H9 (cell line): ENCODE data around the gene MAN2C1. TPM values are rescaled to one million over a fixed set of nuclear protein-coding genes. Genes with fewer than 3 reads are reported as not detected.

Experiments used
- DNase-seq: peaks from one replicate; pipeline ENCODE4 v3.0.0-alpha.2; 2017
- H2AFZ ChIP-seq: one replicate; pipeline ENCODE4 v1.6.1; 2013; ENCODE audit warnings: mild to moderate bottlenecking, low read length, control low read depth, moderate library complexity
- H2AK5ac ChIP-seq: 2 replicates; pipeline ENCODE4 v1.6.1; 2013; ENCODE audit warnings: low read length, control low read depth, mixed read lengths; ENCODE audit not compliant: insufficient read length
- H2BK120ac ChIP-seq: one replicate; pipeline ENCODE4 v1.6.1; 2013; ENCODE audit warnings: low read depth, mild to moderate bottlenecking, low read length, control low read depth, inconsistent platforms; ENCODE audit not compliant: poor library complexity, severe bottlenecking
- H2BK12ac ChIP-seq: 2 replicates; pipeline ENCODE4 v1.6.1; 2013; ENCODE audit warnings: low read length, control low read depth, mixed read lengths, low read depth; ENCODE audit not compliant: insufficient read length
- H2BK15ac ChIP-seq: 2 replicates; pipeline ENCODE4 v1.6.1; 2013; ENCODE audit warnings: low read depth, low read length, control low read depth
- H2BK20ac ChIP-seq: one replicate; pipeline ENCODE4 v1.6.1; 2013; ENCODE audit warnings: low read depth, mild to moderate bottlenecking, low read length, control low read depth, inconsistent platforms; ENCODE audit not compliant: poor library complexity, severe bottlenecking
- H2BK5ac ChIP-seq: 2 replicates; pipeline ENCODE4 v1.6.1; 2013; ENCODE audit warnings: low read length, control low read depth, mixed read lengths; ENCODE audit not compliant: insufficient read length
- H3K14ac ChIP-seq: 2 replicates; pipeline ENCODE4 v1.6.1; 2013; ENCODE audit warnings: low read length, control low read depth; ENCODE audit not compliant: insufficient read depth
- H3K18ac ChIP-seq: 2 replicates; pipeline ENCODE4 v1.6.1; 2013; ENCODE audit warnings: low read depth, mild to moderate bottlenecking, mixed read lengths, low read length, control low read depth; ENCODE audit not compliant: insufficient read length
- H3K23ac ChIP-seq: 2 replicates; pipeline ENCODE4 v1.6.1; 2013; ENCODE audit warnings: low read length, control low read depth, mixed read lengths, low read depth; ENCODE audit not compliant: insufficient read length
- H3K23me2 ChIP-seq: 2 replicates; pipeline ENCODE4 v1.6.1; 2013; ENCODE audit warnings: low read depth, mild to moderate bottlenecking, mixed read lengths, low read length, control low read depth; ENCODE audit not compliant: insufficient read length, poor library complexity, severe bottlenecking
- H3K27ac ChIP-seq: 2 replicates; pipeline ENCODE4 v1.5.1; 2013; ENCODE audit warnings: low read length, control low read depth, mixed read lengths, low read depth; ENCODE audit not compliant: insufficient read length
- H3K27me3 ChIP-seq: 2 replicates; pipeline ENCODE4 v1.6.1; 2013; ENCODE audit warnings: low read length, control low read depth, inconsistent platforms; ENCODE audit not compliant: insufficient read depth
- H3K4ac ChIP-seq: 2 replicates; pipeline ENCODE4 v1.6.1; 2013; ENCODE audit warnings: low read depth, mild to moderate bottlenecking, control low read depth, inconsistent platforms, low read length, moderate library complexity
- H3K4me1 ChIP-seq: 2 replicates; pipeline ENCODE4 v1.6.1; 2013; ENCODE audit warnings: low read length, control low read depth, inconsistent platforms; ENCODE audit not compliant: insufficient read depth
- H3K4me2 ChIP-seq: 2 replicates; pipeline ENCODE4 v1.6.1; 2013; ENCODE audit warnings: low read length, control low read depth, mixed read lengths; ENCODE audit not compliant: insufficient read length, insufficient read depth
- H3K56ac ChIP-seq: 2 replicates; pipeline ENCODE4 v1.6.1; 2013; ENCODE audit warnings: low read depth, mild to moderate bottlenecking, mixed read lengths, low read length, control low read depth; ENCODE audit not compliant: insufficient read length
- H3K79me1 ChIP-seq: 2 replicates; pipeline ENCODE4 v1.6.1; 2013; ENCODE audit warnings: low read depth, mild to moderate bottlenecking, moderate library complexity, low read length, control low read depth, inconsistent platforms; ENCODE audit not compliant: insufficient read depth, poor library complexity, severe bottlenecking
- H3K79me2 ChIP-seq: 2 replicates; pipeline ENCODE4 v1.6.1; 2013; ENCODE audit warnings: low read length, control low read depth, inconsistent platforms; ENCODE audit not compliant: insufficient read depth
- H3K9ac ChIP-seq: 2 replicates; pipeline ENCODE4 v1.6.1; 2013; ENCODE audit warnings: low read length, control low read depth, mixed read lengths; ENCODE audit not compliant: insufficient read length; ENCODE audit errors: extremely low read depth
- H3K9me3 ChIP-seq: one replicate; pipeline ENCODE4 v1.6.1; 2013; ENCODE audit warnings: low read depth, low read length, inconsistent platforms; ENCODE audit not compliant: control insufficient read depth
- H3T11ph ChIP-seq: one replicate; pipeline ENCODE4 v1.6.1; 2013; ENCODE audit warnings: mild to moderate bottlenecking, low read length, control low read depth, inconsistent platforms
- H4K20me1 ChIP-seq: one replicate; pipeline ENCODE4 v1.6.1; 2013; ENCODE audit not compliant: control insufficient read depth, insufficient read length, insufficient read depth
- H4K5ac ChIP-seq: 2 replicates; pipeline ENCODE4 v1.6.1; 2013; ENCODE audit warnings: low read depth, mild to moderate bottlenecking, mixed read lengths, low read length, control low read depth; ENCODE audit not compliant: insufficient read length
- H4K8ac ChIP-seq: replicated peaks from 2 replicates; pipeline ENCODE4 v1.6.1; 2013; ENCODE audit warnings: low read length, control low read depth, mixed read lengths, low read depth; ENCODE audit not compliant: insufficient read length
- H4K91ac ChIP-seq: 2 replicates; pipeline ENCODE4 v1.6.1; 2013; ENCODE audit warnings: low read depth, mild to moderate bottlenecking, moderate library complexity, mixed read lengths, low read length, control low read depth; ENCODE audit not compliant: insufficient read length
- H3K27ac Mint-ChIP-seq, 3 experiments: 2 replicates in 2 of 3; 3 replicates in 1 of 3; pipeline ENCODE4 v1.8.0; 2020 to 2021; ENCODE audit warnings: mixed read lengths in 3 of 3, mild to moderate bottlenecking in 1 of 3, moderate library complexity in 1 of 3
- H3K27me3 Mint-ChIP-seq: 2 replicates; pipeline ENCODE4 v1.8.0; 2021; ENCODE audit warnings: low read depth, mild to moderate bottlenecking, moderate library complexity, mixed read lengths
- H3K36me3 Mint-ChIP-seq, 3 experiments: 2 replicates in 2 of 3; 3 replicates in 1 of 3; pipeline ENCODE4 v1.8.0; 2020 to 2021; ENCODE audit warnings: low read depth in 3 of 3, mixed read lengths in 3 of 3; ENCODE audit not compliant: insufficient read depth in 1 of 3
- H3K4me1 Mint-ChIP-seq, 2 experiments: 2 replicates each; pipeline ENCODE4 v1.8.0; 2020; ENCODE audit warnings: mixed read lengths in 2 of 2
- H3K4me3 Mint-ChIP-seq, 2 experiments: 2 replicates in 1 of 2; 3 replicates in 1 of 2; pipeline ENCODE4 v1.8.0; 2020 to 2021; ENCODE audit warnings: mild to moderate bottlenecking in 2 of 2, mixed read lengths in 2 of 2, moderate library complexity in 1 of 2
- H3K9me3 Mint-ChIP-seq, 2 experiments: 2 replicates in 1 of 2; 3 replicates in 1 of 2; pipeline ENCODE4 v1.8.0; 2020; ENCODE audit warnings: mild to moderate bottlenecking in 2 of 2, mixed read lengths in 2 of 2, moderate library complexity in 1 of 2
- WGBS: extraction: QIAGEN DNeasy Blood & Tissue Kit; methylation state at CpG from one replicate; pipeline ENCODE4 v1.1.7; 2013; ENCODE audit warnings: missing lambda C conversion rate, low lambda C conversion rate, mixed read lengths; ENCODE audit not compliant: insufficient read length; ENCODE audit errors: extremely low coverage; 5-methylcytosine and 5-hydroxymethylcytosine counted together
- total RNA-seq: library from RNA; stranded (reverse); gene quantifications from 2 replicates; pipeline ENCODE4 v1.2.1, GENCODE V29; 2021
- TF ChIP-seq, protein P1 (sequence below): fragments of 200-600 bp; sonication (generic); conservative IDR thresholded peaks from 3 replicates; pipeline ENCODE4 v1.8.0; 2021; ENCODE audit warnings: antibody characterized with exemption, mild to moderate bottlenecking

Gene MAN2C1
- total RNA-seq, 1 experiment from 2014 or later, result 112 TPM

DNA sequence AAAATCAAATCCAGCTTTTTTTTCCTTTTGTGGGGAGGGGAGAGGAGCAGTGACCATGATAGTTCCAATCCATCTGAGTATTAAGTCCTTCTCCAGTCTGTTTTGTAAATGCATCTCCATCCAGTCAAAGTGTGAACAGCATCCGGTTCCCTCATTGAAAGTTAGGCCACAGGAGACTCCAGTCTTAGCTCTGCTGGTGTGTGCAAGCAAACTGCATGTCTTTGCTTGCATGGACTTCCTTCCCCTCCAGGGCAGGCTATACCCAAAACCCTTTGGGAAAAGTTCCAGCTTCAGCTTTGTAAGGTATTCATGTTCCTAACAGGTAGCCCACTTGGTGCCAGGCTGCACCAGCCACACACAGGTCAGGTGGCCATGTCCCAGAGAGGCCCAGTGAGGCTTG lies 3.1 kb upstream of the MAN2C1 start:
- no peaks in the 10 kb centered on the region for H3K27me3 ChIP-seq
- H2BK5ac ChIP-seq, result no peak overlapping the region
- no peak overlapping the region for H4K5ac ChIP-seq
- peaks cover 35 to 64% (median 58%) of the 10 kb centered on the region in 3 experiments; a peak in 6 of 7 replicates for H3K36me3 Mint-ChIP-seq
- TF ChIP-seq, protein P1, sequence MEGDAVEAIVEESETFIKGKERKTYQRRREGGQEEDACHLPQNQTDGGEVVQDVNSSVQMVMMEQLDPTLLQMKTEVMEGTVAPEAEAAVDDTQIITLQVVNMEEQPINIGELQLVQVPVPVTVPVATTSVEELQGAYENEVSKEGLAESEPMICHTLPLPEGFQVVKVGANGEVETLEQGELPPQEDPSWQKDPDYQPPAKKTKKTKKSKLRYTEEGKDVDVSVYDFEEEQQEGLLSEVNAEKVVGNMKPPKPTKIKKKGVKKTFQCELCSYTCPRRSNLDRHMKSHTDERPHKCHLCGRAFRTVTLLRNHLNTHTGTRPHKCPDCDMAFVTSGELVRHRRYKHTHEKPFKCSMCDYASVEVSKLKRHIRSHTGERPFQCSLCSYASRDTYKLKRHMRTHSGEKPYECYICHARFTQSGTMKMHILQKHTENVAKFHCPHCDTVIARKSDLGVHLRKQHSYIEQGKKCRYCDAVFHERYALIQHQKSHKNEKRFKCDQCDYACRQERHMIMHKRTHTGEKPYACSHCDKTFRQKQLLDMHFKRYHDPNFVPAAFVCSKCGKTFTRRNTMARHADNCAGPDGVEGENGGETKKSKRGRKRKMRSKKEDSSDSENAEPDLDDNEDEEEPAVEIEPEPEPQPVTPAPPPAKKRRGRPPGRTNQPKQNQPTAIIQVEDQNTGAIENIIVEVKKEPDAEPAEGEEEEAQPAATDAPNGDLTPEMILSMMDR, result no peak
- no peaks in the 10 kb centered on the region for H3K79me2 ChIP-seq
- H3K14ac ChIP-seq, result no peak overlapping the region
- no peaks in the 10 kb centered on the region for H3K23me2 ChIP-seq
- no peaks in the 10 kb centered on the region; the same call in 1 of the 2 replicates for H3K27me3 Mint-ChIP-seq
- H2BK20ac ChIP-seq, result no peak overlapping the region
- no peak overlapping the region for H3K56ac ChIP-seq
- H4K8ac ChIP-seq, result no peak overlapping the region
- H2BK120ac ChIP-seq, result no peak overlapping the region
- H3K9me3 ChIP-seq, result no peaks in the 10 kb centered on the region
- no peak overlapping the region for H3K23ac ChIP-seq
- no peak overlapping the region for H3K4me2 ChIP-seq
- H3K4me1 Mint-ChIP-seq, result peaks cover 19 to 20% of the 10 kb centered on the region in 2 experiments
- no peaks in the 10 kb centered on the region for H3K9me3 Mint-ChIP-seq
- no peak overlapping the region for H3K9ac ChIP-seq
- H4K91ac ChIP-seq, result no peak overlapping the region
- no peak overlapping the region for H3K27ac ChIP-seq
- no CpG with 5 or more reads among the region's 1 CpG for WGBS
- H4K20me1 ChIP-seq, result no peaks in the 10 kb centered on the region
- H3T11ph ChIP-seq, result no peak overlapping the region
- no peak overlapping the region for H2AFZ ChIP-seq
- H3K27ac Mint-ChIP-seq, result peak overlapping the region in 2 of 3 experiments; percentile 37 to 74; a peak in 3 of 7 replicates
- no peak overlapping the region for H2BK15ac ChIP-seq
- H3K4ac ChIP-seq, result no peak overlapping the region
- no peaks in the 10 kb centered on the region; the same call in 1 of the 2 replicates for H3K4me1 ChIP-seq
- H3K18ac ChIP-seq, result no peak overlapping the region
- no peaks in the 10 kb centered on the region for H3K79me1 ChIP-seq
- DNase-seq, result no peak
- no peak overlapping the region for H2BK12ac ChIP-seq
- H2AK5ac ChIP-seq, result no peak overlapping the region
- H3K4me3 Mint-ChIP-seq, result no peak overlapping the region
